ENCODE results near the gene AOPEP.
"Not testable (repeated sequence)": the region's sequence is repeated elsewhere in the genome, so short reads cannot be mapped to it uniquely, and the experiment has no call there.

AOPEP gene

GRCh38 chr9:95018099-95018936 lies 291.8 kb downstream of the AOPEP start:
- no peaks in the 10 kb centered on the region for H3K79me2 ChIP-seq (ENCODE audit: insufficient read depth, low read length)
- H4K20me1 ChIP-seq (ENCODE audit: insufficient read depth, low read length, poor library complexity, severe bottlenecking), result no peaks in the 10 kb centered on the region
- no peaks in the 10 kb centered on the region for H3F3A ChIP-seq (ENCODE audit: low read depth)
- H2AFZ ChIP-seq (ENCODE audit: low read length), result no peak overlapping the region
- no peak overlapping the region for H3K4me3 ChIP-seq (ENCODE audit: low read length, poor library complexity, severe bottlenecking)
- H3K36me3 ChIP-seq (ENCODE audit: insufficient read depth, low read length), result no peaks in the 10 kb centered on the region
- no peaks in the 10 kb centered on the region for H3K4me1 ChIP-seq (ENCODE audit: insufficient read depth, low read length, poor library complexity, severe bottlenecking)
- H3K9me2 ChIP-seq (replicated peaks; ENCODE audit: low read depth, low read length), result no peaks in the 10 kb centered on the region
- no peaks in the 10 kb centered on the region for H3K9me3 ChIP-seq (ENCODE audit: insufficient read depth, low read depth, low read length)
- H3K27me3 ChIP-seq (ENCODE audit: insufficient read depth, low read length, poor library complexity, severe bottlenecking), result no peaks in the 10 kb centered on the region
- no peak overlapping the region for H3K9ac ChIP-seq (ENCODE audit: low read depth, low read length, poor library complexity, severe bottlenecking)
- no peak overlapping the region for H3K4me2 ChIP-seq (ENCODE audit: low read depth, low read length, poor library complexity, severe bottlenecking)
- TF ChIP-seq EZH2phosphoT487 (IDR thresholded peaks at IDR 0.05; ENCODE audit: borderline replicate concordance) (no peak), CTCF (conservative IDR thresholded peaks at IDR 0.05; ENCODE audit: low read length) (no peak)

DNA sequence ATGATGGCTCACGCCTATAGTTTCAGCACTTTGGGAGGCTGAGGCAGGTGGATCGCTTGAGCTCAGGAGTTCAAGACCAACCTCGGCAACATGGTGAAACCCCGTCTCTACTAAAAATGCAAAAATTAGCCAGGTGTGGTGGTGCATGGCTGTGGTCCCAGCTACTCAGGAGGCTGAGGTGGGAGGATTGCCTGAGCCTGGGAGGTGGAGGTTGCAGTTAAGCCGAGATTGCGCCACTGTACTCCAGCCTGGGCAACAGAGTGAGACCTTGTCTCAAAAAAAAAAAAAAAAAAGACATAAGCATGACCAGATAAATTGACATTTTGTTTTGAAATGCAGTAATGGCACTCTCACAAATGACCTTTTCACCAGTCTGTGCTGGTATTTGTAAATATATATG lies 294.1 kb downstream of the AOPEP start:
- H3K9me3 ChIP-seq (ENCODE audit: insufficient read depth, low read depth, low read length); H3K4me2 ChIP-seq (ENCODE audit: low read depth, low read length, poor library complexity, severe bottlenecking); H3K36me3 ChIP-seq (ENCODE audit: insufficient read depth, low read length); H2AFZ ChIP-seq (ENCODE audit: low read length); H3K79me2 ChIP-seq (ENCODE audit: insufficient read depth, low read length); H3K9me2 ChIP-seq (replicated peaks; ENCODE audit: low read depth, low read length); H3F3A ChIP-seq (ENCODE audit: low read depth); H3K4me1 ChIP-seq (ENCODE audit: insufficient read depth, low read length, poor library complexity, severe bottlenecking); H4K20me1 ChIP-seq (ENCODE audit: insufficient read depth, low read length, poor library complexity, severe bottlenecking); H3K9ac ChIP-seq (ENCODE audit: low read depth, low read length, poor library complexity, severe bottlenecking); H3K4me3 ChIP-seq (ENCODE audit: low read length, poor library complexity, severe bottlenecking); H3K27me3 ChIP-seq (ENCODE audit: insufficient read depth, low read length, poor library complexity, severe bottlenecking): not testable (repeated sequence)

DNA sequence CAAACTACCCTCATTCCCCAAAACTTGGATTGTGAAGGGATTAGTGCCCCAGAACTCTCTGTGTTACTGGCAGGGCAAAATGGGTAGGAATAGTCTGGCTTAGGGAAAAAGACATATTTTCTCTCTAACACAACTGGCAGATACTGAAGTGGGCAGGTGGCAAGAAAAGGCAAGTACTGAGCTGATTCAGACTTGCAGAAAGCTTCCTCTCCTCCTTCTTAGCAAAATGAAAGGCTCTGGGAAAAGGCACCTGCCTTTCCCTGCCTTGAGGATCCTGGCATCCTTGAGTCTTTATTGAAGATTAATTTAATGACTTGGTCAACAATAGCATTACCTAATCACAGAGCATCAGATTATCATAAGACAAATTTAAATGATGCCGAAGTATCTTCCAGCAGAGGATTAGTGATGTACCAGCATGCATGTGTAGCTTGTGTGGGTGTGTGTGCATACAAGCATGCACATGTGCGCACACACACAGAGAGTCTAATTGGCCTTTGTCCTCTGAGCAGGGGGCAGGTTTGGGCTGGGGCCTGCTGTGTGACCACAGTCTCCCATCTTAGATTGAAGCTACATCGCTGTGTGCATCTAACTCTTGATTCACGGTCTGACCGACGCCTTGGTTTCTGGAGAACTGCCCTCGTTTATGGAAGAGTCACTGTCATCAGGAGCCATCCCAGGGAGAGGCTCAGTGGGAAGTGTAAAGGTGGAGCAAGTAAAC lies 294.8 kb downstream of the AOPEP start:
- no peaks in the 10 kb centered on the region for H3K79me2 ChIP-seq (ENCODE audit: insufficient read depth, low read length)
- TF ChIP-seq EZH2phosphoT487 (IDR thresholded peaks at IDR 0.05; ENCODE audit: borderline replicate concordance) (no peak), CTCF (conservative IDR thresholded peaks at IDR 0.05; ENCODE audit: low read length) (no peak)
- no peaks in the 10 kb centered on the region for H3K9me3 ChIP-seq (ENCODE audit: insufficient read depth, low read depth, low read length)
- H3K4me2 ChIP-seq (ENCODE audit: low read depth, low read length, poor library complexity, severe bottlenecking), result no peak overlapping the region
- H3K36me3 ChIP-seq (ENCODE audit: insufficient read depth, low read length), result no peaks in the 10 kb centered on the region
- no peaks in the 10 kb centered on the region for H4K20me1 ChIP-seq (ENCODE audit: insufficient read depth, low read length, poor library complexity, severe bottlenecking)
- H3K9ac ChIP-seq (ENCODE audit: low read depth, low read length, poor library complexity, severe bottlenecking), result no peak overlapping the region
- H2AFZ ChIP-seq (ENCODE audit: low read length), result no peak overlapping the region
- no peaks in the 10 kb centered on the region for H3K9me2 ChIP-seq (replicated peaks; ENCODE audit: low read depth, low read length)
- H3K4me3 ChIP-seq (ENCODE audit: low read length, poor library complexity, severe bottlenecking), result no peak overlapping the region
- H3K4me1 ChIP-seq (ENCODE audit: insufficient read depth, low read length, poor library complexity, severe bottlenecking), result no peaks in the 10 kb centered on the region
- H3F3A ChIP-seq (ENCODE audit: low read depth), result no peaks in the 10 kb centered on the region
- H3K27me3 ChIP-seq (ENCODE audit: insufficient read depth, low read length, poor library complexity, severe bottlenecking), result no peaks in the 10 kb centered on the region
